HG03135 (cell line): ENCODE results near the gene STOX1.
"Not testable (repeated sequence)": the region's sequence is repeated elsewhere in the genome, so short reads cannot be mapped to it uniquely, and the experiment has no call there.

ENCODE experiments used
- ATAC-seq: cut with Tn5 transposase; IDR thresholded peaks from one replicate; pipeline ENCODE4 v1.9.1; 2021; ENCODE audit warnings: mild to moderate bottlenecking, moderate library complexity; ENCODE audit not compliant: unreplicated experiment

STOX1 gene

DNA sequence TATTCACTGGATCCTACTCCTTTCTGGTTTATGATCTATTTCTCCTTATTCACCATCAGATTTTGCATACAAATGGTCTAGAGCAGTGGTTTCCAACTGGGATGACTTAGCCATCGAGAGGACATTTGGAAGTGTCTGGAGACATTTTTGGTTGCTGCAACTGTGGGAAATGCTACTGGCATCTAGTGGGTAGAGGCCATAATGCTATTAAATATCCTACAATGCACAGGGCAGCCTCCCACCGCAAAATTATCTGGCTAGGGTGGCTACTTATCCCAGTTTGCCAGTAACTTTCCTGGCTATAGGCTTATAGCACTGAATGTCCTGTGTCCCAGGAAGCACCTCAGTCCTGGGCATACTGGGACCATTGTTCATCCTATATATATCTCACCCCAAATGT is 52.3 kb downstream of the STOX1 start:
- ATAC-seq = no peak

DNA sequence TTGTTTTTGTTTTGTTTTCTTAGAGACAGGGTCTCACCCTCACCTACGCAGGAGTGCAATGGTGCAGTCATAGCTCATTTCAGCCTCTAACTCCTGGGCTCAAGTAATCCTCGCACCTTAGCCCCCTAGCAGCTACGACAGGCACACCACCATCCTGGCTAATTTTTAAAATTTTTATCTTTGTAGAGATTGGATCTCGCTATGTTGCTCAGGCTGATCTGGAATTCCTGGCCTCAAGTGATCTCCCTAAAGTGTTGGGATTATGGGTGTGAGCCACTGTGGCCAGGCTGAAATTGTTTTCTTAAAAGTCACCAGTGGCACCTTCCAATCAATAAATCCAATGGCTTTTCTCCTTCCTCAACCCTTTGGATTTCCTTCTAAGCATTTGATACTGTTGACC is 52.9 kb downstream of the STOX1 start:
- ATAC-seq = no peak

- ATAC-seq = no peak
Observed at GRCh38 chr10:68895041-68895440, 67.7 kb downstream of the STOX1 start.

GRCh38 chr10:68897336-68897741 is 70.0 kb downstream of the STOX1 start:
- no peak for ATAC-seq

DNA sequence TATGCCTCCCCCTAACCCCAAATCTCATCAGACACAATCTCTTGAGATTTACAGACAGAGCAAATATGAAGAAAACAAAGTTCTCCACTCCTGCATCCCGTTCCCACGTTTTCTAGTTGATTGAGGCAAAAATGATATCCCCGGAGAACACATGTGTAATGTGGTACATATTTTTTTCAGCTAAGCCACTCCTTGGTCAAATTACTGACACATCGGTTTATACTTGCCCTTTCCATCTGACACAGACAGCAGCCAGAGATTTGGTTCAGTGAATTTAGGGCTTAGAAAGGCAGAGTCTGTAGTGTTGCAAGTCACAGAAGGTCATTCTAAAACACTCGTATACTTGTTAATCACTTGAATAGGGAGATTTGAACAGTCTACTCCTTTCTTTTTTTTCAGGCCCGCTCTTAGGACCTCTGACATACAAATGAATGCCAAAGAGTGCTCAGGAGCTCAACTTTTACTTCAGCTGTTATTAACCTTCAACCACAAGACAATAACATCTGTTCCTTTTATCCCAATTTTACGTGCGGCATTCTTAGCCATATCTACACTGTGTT is 71.9 kb downstream of the STOX1 start:
- no peak for ATAC-seq

DNA sequence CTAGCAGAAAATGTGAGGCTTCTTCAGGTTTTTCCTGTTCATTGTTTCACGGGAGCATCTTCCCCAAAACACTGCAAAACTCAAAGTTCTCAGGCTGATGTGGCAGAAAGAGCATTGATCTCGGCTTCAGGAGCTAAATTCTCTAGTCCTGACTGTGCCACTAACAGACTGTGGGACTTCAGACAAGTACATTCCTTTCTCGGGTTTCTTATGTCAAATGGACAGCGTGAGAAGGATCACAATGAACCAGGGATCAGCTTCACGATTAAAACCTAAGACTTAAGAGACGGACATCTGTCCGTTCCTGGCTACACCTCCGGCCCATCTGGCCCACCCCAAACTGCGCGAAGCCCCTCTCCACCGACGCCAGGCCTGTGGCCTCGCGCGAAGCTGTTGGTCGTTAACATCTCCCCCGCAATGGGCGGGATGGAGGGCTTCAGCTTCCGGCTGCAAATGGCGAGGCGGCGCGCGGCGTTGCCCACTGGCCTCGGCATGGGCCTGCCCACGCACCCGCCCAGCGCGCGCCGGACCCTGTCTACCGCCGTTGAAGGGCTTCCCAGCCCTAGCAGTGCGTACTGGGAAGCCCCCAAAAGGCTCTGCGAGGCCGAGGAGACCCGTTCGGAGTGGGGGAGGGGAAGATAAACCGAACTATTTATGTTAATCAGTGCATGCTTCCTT is 73.2 kb downstream of the STOX1 start:
- peak; percentile 39 for ATAC-seq

- peak; percentile 98 for ATAC-seq
Observed at GRCh38 chr10:68901105-68901927, 74.0 kb downstream of the STOX1 start, which contains the start of gene DDX50. TSS of gene DDX50 (plus strand) at chr10:68901315. CDS start at chr10:68901385, 70 bp downstream.

DNA sequence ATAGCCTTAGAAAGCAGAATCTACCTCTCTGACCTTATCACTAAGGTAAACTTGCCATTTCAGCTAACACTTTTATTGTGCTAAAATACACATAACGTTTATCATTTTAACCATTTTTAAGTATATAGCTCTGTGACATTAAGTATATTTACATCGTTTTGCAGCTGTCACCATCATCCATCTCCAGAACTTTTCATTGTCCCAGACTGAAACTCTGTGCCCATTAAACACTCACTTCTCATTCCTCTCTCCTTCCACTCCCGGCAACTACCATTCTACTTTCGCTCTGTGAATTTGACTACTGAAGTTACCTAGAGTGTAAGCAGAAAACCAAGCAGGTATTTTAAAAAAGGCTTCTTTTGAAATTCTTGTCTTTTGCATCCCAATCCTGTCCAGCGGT is 75.1 kb downstream of the STOX1 start:
- ATAC-seq = no peak

- ATAC-seq = no peak
Observed at GRCh38 chr10:68924593-68924992, 97.3 kb downstream of the STOX1 start.

GRCh38 chr10:68925489-68925888 is 98.2 kb downstream of the STOX1 start:
- ATAC-seq = no peak

- ATAC-seq = not testable (repeated sequence)
Observed at GRCh38 chr10:68929157-68929556, 101.8 kb downstream of the STOX1 start.

GRCh38 chr10:68929888-68930287 is 102.6 kb downstream of the STOX1 start:
- not testable (repeated sequence) for ATAC-seq

DNA sequence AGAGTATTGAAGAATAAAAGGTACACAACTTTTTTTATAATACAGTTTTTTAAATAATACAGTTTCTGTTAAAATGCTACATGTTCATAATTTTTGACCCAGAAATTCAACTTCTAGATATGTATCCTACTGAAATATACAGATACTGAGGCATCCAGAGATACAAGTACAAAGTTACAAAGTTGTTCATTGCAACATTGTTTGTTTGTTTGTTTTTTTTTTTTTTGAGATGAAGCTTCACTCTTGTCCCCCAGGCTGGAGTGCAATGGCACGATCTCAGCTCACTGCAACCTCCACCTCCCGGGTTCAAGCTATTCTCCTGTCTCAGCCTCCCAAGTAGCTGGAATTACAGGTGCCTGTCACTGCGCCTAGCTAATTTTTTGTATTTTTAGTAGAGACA is 105.5 kb downstream of the STOX1 start:
- ATAC-seq = not testable (repeated sequence)

DNA sequence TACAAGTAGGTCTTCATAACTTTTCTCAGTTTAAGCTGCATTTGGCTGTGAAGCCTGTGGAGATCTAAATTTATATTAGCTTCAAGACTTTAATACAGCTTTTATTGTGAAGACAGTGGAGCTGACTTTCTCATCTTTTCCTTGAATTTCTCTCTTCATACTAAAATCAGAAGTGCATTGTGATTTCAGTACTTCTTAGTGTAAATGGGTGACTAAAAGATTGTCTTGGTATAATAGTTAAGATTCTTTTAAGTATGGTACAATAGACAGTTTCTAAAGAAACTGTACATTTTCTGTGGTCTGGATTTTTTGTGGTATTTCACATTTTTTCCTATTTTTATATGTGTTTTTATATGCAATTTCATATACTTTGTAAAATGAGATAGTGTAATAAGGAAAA is 107.7 kb downstream of the STOX1 start:
- ATAC-seq = no peak

DNA sequence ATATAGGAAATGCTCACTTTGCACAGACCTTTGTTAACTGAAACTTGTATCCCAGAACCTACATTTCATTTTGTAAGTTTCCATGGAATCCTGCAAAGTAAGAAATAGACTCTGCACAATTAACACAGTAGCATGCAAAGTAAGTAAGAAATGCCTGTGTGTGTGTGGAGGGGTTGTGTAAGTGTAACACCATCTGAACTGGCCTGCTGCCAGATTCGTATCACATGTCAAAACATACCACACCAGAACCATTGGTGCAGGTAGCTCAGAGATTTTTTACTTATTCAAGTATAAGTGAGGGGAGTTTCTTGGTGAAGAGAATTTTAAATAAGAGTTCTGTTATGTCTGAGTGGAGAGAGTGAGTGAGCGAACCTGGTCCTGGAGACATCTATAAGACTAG is 110.8 kb downstream of the STOX1 start:
- ATAC-seq = no peak

- no peak for ATAC-seq
Observed at GRCh38 chr10:68938884-68939283, 111.6 kb downstream of the STOX1 start.

DNA sequence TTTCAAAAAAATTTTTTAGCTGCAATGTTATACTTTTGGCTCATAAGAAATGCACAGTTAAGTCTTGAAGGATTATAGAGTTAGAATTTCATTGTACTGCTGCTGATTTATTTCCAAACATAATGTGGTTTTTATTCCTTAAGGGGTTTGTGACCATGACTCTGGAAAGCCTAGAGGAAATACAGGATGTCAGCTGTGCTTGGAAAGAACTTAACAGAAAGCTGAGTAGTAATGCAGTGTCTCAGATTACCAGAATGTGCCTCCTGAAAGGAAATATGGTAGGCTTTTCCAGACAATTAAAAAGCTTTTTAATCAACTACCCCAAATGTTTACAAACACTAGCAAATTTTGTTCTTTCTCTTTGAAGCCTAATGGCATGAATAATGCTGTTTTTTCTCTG is 113.6 kb downstream of the STOX1 start:
- not testable (repeated sequence) for ATAC-seq
